ENCODE results near the gene PAQR7.

PAQR7 gene, protein sequence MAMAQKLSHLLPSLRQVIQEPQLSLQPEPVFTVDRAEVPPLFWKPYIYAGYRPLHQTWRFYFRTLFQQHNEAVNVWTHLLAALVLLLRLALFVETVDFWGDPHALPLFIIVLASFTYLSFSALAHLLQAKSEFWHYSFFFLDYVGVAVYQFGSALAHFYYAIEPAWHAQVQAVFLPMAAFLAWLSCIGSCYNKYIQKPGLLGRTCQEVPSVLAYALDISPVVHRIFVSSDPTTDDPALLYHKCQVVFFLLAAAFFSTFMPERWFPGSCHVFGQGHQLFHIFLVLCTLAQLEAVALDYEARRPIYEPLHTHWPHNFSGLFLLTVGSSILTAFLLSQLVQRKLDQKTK

GRCh38 chr1:25875154-25875855 lies at the start of gene PAQR7:
PAQR7 (minus strand) TSS chr1:25875708; CDS start chr1:25863839, 11,869 bp downstream.
- no peak for DNase-seq

- DNase-seq, result no peak
Measured at GRCh38 chr1:25924454-25924853, 48.9 kb upstream of the PAQR7 start.

GRCh38 chr1:25922971-25923552 lies 47.6 kb upstream of the PAQR7 start:
- no peak for DNase-seq

- DNase-seq, result no peak
Measured at GRCh38 chr1:25922056-25922970, 46.8 kb upstream of the PAQR7 start.

DNA sequence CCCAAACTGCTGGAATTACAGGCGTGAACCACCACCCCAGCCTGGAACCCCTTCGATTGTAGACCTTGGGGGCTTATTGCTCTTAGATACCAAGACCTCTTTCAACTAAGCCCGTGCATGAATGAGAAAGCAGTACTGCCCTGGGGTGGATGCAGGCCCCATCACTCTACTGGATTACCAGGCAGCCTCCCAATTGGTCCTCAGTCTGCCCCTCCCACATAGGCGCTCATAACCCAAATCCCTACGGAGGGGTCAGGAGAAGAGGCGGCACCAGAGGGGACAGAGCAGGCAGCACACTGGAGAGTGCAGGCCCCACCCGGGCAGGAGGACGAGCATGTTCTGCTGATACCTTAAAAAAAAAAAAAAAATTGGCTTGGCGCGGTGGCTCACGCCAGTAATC lies 43.1 kb upstream of the PAQR7 start:
- DNase-seq, result no peak

DNA sequence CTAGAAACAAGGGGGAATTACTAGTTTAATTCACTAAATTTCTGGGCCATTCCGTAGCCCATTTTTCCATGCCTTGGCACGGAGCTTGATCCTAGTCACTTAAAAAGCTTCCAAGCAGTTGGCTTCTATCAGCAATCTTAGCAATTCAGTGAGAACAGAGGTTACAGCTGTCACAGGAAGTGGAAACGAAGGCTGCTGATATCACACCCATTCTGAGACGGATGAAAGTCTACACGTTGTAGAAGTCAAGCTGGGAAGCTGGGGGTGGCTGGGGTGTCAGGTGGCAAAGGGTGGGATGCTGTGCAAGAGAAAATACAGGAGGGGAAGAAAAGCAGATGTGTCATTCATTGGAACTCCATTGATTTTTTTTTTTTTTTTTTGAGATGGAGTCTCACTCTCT lies 42.5 kb upstream of the PAQR7 start:
- DNase-seq, result no peak

DNA sequence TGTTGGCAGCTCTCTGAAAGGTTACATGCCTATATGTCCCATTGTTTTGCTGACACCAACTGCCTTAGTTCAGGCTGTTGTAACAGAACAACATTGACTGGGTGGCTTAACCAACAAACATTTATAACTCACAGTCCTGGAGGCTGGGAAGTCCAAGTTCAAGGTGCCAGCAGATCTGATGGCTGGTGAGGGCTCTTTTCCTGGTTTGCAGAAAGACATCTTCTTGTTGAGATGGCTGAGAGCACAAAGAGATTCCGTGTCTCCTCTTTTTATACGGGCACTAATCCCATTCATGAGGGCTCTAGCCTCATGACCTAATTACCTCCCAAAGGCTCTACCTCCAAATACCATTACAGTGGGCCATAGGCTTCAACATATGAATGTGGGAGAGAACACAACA lies 41.0 kb upstream of the PAQR7 start:
- DNase-seq, result no peak

GRCh38 chr1:25914074-25914995 lies 38.8 kb upstream of the PAQR7 start:
- peak; percentile 28 for DNase-seq

GRCh38 chr1:25913206-25913605 lies 37.7 kb upstream of the PAQR7 start:
- no peak for DNase-seq

DNA sequence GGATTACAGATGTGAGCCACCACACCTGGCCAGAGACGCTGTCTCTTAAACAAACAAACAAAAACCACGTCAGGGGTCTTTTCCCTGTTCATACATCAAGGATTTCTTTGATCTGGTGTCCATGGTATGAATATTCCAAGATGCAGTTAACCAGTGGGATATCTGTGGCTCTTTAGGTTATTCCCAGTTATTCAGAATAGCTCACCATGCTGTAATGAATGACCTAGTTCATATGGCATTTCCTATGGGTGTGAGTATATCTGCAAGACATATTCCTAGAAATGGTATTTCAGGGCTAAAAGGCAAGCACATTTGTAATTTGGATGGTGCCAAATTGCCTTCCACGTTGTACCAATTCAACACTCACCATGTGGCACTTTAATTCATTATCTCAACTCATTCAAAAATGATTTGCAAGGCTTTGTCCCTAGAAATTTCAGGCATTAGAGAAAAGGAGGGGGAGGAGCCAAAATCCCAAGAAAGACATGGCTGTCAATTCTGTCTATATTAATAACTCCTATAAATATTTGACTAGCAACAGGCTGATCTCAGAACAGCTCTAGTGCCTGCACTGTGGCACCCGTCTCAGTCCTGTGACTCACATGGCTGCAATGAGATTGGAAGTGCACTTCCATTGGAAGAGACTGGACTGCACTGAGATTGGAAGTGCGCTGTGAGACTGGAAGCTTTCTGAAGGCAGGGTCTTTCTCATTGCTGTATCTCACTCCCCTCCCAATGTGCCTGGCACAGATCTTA lies 36.7 kb upstream of the PAQR7 start:
- DNase-seq, result no peak

- no peak for DNase-seq
Measured at GRCh38 chr1:25911162-25911561, 35.7 kb upstream of the PAQR7 start.

GRCh38 chr1:25909040-25909439 lies 33.5 kb upstream of the PAQR7 start:
- DNase-seq, result no peak

DNA sequence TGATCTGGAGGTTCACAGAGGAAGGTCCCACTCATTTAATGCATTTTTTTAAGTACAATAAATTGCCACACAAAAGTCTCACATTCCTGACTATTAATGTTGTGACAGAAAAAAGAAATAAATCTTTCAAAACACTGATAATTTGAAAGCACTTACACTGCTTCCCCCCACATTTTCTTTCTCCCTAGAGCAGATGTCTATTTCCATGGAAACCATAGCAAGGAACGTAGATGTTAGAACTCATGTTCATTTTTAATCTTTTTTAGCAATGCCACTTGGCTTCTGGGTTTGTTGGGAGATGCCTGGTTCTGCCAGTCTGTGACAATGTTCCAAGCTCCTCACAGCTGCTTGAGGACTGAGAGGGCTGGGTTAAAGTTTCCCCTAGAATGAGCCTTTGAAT lies 32.7 kb upstream of the PAQR7 start:
- DNase-seq, result no peak

- DNase-seq, result no peak
Measured at GRCh38 chr1:25907601-25908000, 32.1 kb upstream of the PAQR7 start.

DNA sequence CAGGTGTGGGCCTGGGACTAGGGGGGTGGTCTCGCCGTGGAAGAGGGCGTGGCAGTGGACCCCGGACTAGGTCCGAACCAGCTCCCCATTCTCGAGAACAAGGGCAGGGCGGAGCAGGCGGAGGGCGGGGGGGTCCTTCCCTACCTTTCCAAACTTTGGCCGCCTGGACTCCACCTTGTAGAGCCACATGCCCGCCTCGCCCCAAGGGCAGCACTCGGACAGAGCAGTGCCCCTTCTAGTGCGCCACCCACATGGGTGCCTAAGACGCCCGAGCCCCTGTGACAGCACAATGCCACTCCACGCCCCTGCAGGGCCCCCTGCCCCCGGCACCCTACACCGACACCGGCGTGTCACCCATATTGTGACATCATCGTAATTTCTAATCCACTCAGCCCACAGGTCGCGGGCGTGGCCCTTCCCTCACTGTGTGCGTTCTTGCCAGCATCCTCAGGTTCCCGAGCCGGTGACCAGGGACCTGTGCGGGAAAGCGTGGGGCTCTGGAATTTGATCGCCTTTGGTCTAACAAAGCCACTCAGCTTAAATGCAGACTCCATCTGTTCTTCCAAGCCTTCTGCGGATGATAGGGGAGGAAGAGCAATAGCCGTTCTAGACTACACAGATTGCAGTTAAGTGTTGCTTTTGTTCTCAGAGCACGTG lies 31.3 kb upstream of the PAQR7 start:
- DNase-seq, result peak; percentile 64

DNA sequence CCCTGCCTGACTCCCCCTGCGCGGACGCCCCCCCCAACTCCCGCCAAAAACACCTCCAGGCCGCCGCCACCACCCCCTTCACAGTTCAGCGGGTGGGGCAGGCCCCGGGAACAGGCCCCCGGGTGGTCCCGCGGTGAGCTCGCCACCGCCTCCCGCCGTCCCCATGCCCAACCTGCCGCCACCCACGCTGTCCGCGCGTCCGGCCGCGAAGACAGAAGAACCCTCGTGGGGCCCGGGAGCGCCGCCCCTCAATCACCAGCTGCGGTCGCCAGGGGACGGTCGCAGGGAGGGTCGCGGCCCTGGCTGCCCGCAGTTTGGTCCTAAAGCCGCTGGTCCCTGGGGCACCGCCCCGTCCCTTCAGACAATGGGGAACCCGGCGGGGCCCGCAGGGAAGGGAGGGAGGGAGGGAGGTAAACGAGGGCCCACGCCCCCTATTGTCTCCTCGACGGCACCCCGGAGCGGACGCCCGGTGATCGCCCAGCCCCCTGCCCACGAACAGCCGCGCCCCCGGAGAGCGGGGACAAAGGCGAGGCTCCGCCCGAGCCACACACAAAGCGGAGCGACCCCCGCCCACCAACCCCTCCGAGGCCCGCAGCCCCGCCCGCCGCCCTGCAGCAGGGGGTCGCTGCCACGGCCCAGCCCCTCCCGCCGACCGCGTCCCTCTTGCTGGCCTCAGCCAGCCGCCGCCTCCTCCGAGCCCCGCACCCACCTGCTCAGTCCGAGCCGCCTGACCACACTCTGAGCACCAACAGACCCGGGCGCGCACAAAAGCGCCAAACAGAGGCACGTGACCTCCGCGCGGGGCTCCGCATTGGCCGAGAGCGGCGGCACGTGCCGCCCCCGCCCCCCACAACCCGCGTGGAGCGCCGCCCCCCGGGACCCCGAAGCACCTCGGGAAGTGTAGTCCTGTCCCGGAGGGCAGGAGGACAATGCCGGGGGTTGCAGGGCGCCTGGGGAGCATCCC lies 30.5 kb upstream of the PAQR7 start, which contains the start of gene STMN1:
Gene STMN1 (minus strand): TSS at position 740 of the 964 bp plus-strand sequence. CDS start 1,743 bp downstream, outside the sequence.
- DNase-seq, result peak; percentile 86

- peak; percentile 76 for DNase-seq
Measured at GRCh38 chr1:25904943-25905679, 29.6 kb upstream of the PAQR7 start.

- no peak for DNase-seq
Measured at GRCh38 chr1:25903986-25904385, 28.5 kb upstream of the PAQR7 start.

All from DMS 273 treated with DMSO at 0.1 percent for 48 hours (cell line).